Activated CD8-positive, alpha-beta memory T cell treated with anti-CD3 and anti-CD28 coated beads, Interleukin-2, amount 50 U/mL, for 24 hours (primary cell): ENCODE measurements around the gene KCNB1.
"Not testable (repeated sequence)": the region's sequence is repeated elsewhere in the genome, so short reads cannot be mapped to it uniquely, and the experiment has no call there.

Experiments
- DNase-seq: peaks from one replicate; pipeline ENCODE4 v3.0.0-alpha.2; 2020; ENCODE audit errors: extremely low read depth

KCNB1 gene

DNA sequence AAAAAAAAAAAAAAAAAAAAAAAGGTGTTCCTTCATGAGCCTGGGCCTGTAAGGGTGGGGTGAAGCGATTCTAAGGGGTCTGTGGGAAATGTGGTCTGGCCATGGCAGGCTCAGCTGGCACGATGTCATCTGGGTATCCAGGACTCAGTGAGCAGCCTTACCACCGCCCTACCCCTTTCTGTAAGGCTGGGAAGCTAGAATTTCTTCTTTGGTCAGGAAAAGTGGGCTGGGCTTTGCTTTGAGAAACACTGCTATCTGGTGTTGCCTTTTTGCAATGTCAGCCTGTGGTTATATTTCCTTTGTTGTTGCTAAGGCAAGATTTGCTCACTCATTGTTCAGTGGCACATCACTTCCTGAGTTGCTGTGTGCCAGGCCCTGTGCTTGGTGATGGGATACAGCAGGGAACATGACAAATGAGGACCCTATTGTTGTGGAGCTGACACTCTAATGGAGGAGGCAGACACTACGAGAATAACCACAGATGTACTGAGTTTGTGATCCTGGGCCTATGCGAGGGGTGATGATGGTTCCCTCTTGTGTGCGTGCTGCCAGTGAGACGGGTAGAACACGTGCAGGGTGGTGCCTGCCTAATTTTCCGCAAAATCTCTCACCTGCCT is 158.7 kb downstream of the KCNB1 start:
- DNase-seq, result no peak

DNA sequence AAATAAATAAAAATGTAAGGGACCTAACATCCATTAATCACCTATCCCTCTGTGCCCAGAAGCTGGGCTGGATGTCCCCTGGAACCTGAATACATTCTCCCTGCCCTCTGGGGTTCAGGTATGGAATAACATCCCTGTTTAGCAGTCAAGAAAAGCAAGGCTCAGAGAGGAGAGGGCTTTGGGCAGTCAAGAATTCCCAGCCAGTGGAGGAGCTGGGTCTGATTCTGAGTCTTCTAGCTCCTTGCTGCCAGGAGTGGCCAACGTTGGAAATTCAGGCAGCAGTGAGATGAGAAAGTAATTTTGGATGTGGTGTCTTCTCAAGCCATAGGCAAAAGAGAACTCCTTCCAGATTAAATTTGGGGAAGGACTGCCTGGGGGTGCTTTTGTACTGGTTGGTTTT is 162.0 kb downstream of the KCNB1 start:
- DNase-seq, result no peak

DNA sequence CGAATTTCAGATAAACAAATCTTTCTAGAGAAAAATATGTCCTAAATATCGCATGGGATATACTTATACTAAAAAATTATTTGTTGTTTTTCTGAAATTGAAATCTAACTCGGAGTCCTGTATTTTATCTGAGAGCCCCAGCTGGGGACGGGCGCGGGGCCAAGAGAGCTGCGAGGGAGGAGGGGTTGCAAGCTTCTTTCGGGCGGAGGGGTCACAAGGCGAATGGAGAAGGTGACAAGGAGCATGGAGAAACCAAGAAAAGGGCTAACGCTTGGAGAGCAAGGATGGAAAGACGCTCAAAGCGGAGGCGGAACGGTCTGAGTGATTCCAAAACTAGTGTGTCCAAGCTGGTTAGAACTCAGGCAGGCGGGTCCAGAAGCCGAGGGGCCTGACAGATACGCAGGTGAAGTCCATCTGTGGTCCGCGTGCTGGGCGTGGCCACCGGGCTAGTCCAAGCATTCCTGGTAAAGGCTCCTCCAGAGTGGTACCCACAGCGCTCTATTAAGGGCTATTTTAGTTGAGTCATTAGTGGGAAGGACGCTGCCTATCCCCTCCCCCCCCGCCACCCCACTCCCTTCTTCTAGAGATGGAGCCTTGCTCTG is 163.2 kb downstream of the KCNB1 start:
- DNase-seq, result no peak

DNA sequence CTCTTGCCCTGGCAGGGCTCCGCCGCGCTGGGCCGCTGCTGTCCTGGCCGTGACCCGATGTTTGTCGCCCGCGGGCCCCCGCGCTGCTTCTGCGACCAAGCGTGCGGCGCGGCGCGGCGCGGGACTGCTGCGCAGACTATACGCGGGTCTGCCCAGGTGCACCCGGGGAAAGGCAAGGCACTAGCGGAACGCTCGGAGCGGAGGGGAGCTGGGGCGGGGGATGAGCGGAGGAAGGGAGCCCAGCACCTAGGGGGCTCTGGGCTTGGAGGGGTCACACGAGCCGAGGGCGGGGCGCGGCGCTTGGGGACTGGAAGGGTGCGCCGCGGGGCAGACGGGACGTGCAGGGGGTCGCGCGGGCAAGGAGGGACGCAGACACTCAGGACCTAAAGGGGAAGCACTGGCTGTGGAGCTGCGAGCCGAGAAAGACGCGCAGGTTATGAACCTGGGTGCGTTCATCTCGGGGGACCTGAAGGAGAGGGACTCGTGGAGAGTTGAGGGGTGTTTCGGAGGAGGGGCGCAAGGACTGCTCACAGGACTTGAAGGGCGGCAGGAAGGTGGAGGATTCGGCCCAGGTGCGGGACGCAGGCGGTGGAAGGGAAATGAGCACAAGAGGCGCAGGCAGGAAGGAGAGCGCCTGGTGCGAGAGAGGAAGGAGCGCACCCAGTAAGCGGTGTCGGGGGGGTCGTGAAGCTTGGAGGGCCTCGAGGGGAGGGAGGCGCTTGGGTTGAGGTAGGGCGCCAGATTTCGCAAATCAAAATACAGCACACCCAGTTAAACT is 163.8 kb downstream of the KCNB1 start:
- no peak for DNase-seq

DNA sequence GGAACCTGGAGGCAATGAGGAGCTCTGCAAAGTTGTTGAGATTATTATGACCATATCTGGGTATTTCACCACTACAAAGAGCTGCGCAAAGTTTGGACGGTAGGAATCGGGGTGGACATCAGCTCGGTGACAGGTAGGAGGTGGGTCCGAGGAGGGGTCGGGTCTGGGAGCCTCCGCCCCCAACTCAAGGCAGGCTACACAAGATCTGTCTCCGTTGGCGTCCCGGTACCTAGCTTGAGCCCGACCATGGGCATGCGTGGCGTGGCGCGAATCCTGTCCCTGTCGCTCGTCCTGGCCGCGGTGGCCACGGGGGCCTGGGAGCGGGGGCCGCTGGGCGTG is 164.4 kb downstream of the KCNB1 start:
- DNase-seq, result no peak

DNA sequence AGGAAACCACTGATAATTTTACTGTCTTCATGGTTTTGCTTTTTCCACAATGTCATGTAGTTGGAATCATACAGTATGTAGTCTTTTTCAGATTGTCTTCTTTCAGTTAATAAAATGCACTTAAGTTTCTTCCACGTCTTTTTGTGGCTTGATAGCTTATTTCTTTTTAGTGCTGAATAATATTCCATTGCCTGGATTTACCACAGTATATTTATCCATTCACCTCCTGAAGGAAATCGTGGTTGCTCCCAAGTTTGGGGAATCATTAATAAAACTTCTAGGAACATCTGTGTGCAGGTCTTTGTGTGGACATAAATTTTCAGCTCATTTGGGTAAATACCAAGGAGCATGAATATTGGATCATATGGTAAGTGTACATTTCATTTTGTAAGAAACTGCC is 165.8 kb downstream of the KCNB1 start:
- no peak for DNase-seq

DNA sequence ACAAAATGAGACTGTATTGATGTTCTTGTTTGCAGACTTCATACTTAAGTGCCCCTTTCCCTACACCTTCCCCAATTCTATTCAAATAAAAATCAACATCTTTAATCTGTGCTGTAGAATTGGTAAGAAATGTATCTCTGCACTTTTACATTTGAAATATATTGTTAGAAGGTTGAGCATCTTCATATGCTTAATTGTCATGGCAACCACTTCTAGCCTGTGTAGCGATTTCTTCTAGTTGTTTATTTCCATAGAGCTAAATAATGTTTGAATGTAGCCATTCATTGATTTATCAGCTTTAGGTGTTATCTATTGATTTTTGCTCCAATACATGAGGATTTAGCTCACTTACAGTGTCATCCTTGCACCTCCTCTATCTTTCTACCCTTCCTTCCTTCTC is 166.9 kb downstream of the KCNB1 start:
- no peak for DNase-seq

DNA sequence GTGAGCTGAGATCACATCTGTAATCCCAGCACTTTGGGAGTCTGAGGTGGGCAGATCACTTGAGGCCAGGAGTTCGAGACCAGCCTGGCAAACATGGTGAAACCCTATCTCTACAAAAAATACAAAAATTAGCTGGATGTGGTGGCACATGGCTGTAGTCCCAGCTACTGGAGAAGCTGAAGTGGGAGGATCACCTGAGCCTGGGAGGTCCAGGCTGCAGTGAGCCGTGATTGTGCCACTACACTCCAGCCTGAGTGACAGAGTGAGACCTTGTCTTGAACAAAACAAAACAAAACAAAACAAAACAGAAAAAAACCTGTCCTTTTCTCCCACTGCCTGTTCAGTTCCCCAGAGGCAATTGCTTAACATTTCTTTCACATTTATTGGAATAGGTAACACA is 168.4 kb downstream of the KCNB1 start:
- DNase-seq, result not testable (repeated sequence)
